Hepatocyte (in vitro differentiated cells): ENCODE data around the gene CPT1A. TPM values are rescaled to one million over a fixed set of nuclear protein-coding genes. Genes with fewer than 3 reads are reported as not detected.

ENCODE experiments used
- DNase-seq: peaks from one replicate; pipeline ENCODE4 v3.0.0-alpha.2; 2016; ENCODE audit warnings: low spot score
- H2AFZ ChIP-seq: fragments of 200-600 bp; sonication (generic); 2 replicates; pipeline ENCODE4 v1.6.0; 2016; ENCODE audit warnings: antibody characterized with exemption, mild to moderate bottlenecking
- H3K27ac ChIP-seq: fragments of 200-600 bp; sonication (generic); 2 replicates; pipeline ENCODE4 v1.5.1; 2016; ENCODE audit warnings: mild to moderate bottlenecking
- H3K27me3 ChIP-seq: fragments of 200-600 bp; sonication (generic); 2 replicates; pipeline ENCODE4 v1.6.1; 2016
- H3K36me3 ChIP-seq: fragments of 200-600 bp; sonication (generic); replicated peaks from 2 replicates; pipeline ENCODE4 v1.5.1; 2016; ENCODE audit warnings: low read depth; ENCODE audit not compliant: insufficient read depth
- H3K4me1 ChIP-seq: fragments of 200-600 bp; sonication (generic); 2 replicates; pipeline ENCODE4 v1.5.1; 2016; ENCODE audit warnings: mild to moderate bottlenecking, moderate library complexity; ENCODE audit not compliant: insufficient read depth
- H3K4me2 ChIP-seq: fragments of 200-600 bp; sonication (generic); 2 replicates; pipeline ENCODE4 v1.6.0; 2016
- H3K4me3 ChIP-seq: fragments of 200-600 bp; sonication (generic); 2 replicates; pipeline ENCODE4 v1.5.1; 2016; ENCODE audit warnings: mild to moderate bottlenecking
- H3K79me2 ChIP-seq: fragments of 200-600 bp; sonication (generic); 2 replicates; pipeline ENCODE4 v1.6.0; 2017; ENCODE audit warnings: mild to moderate bottlenecking
- H3K9me2 ChIP-seq: fragments of 200-600 bp; sonication (generic); replicated peaks from 2 replicates; pipeline ENCODE4 v1.6.0; 2017; ENCODE audit warnings: mild to moderate bottlenecking; ENCODE audit not compliant: insufficient read depth
- H3K9me3 ChIP-seq: fragments of 200-600 bp; sonication (generic); 2 replicates; pipeline ENCODE4 v1.5.1; 2016; ENCODE audit warnings: low read depth, mild to moderate bottlenecking
- H4K20me1 ChIP-seq: fragments of 200-600 bp; sonication (generic); 2 replicates; pipeline ENCODE4 v1.6.0; 2016; ENCODE audit warnings: mild to moderate bottlenecking; ENCODE audit not compliant: insufficient read depth, poor library complexity, severe bottlenecking
- CTCF ChIP-seq: fragments of 200-600 bp; sonication (generic); IDR thresholded peaks from 2 replicates; pipeline ENCODE4 v1.5.1; 2016; ENCODE audit warnings: antibody characterized with exemption, mild to moderate bottlenecking; ENCODE audit not compliant: poor library complexity
- EZH2 ChIP-seq: fragments of 200-600 bp; sonication (generic); IDR thresholded peaks from 2 replicates; pipeline ENCODE4 v1.6.1; 2016; ENCODE audit warnings: antibody characterized with exemption, mild to moderate bottlenecking, borderline replicate concordance
- EZH2phosphoT487 ChIP-seq: fragments of 200-600 bp; sonication (generic); IDR thresholded peaks from one replicate; pipeline ENCODE4 v1.6.1; 2018; ENCODE audit warnings: antibody characterized with exemption, mild to moderate bottlenecking, low read depth, moderate library complexity; ENCODE audit not compliant: unreplicated experiment, severe bottlenecking
- WGBS: methylation state at CpG from one replicate; pipeline ENCODE4 v1.1.6; 2016; ENCODE audit warnings: low lambda C conversion rate; ENCODE audit errors: missing lambda C conversion rate; 5-methylcytosine and 5-hydroxymethylcytosine counted together
- polyA plus RNA-seq: library from polyadenylated mRNA; unstranded; fragments of >200 nt; fragmentation: Nextera tagmentation; extraction: Ambion mirVana; gene quantifications from 2 replicates; pipeline ENCODE4 v1.2.1, GENCODE V29; 2016
- total RNA-seq: library from RNA; depleted of rRNA; stranded (reverse); fragments of >200 nt; gene quantifications from 2 replicates; pipeline ENCODE4 v1.2.3, GENCODE V29; 2014

CPT1A gene
- total and polyA plus RNA-seq, 2 experiments from 2014 or later, result 8.3 to 24.8 TPM

DNA sequence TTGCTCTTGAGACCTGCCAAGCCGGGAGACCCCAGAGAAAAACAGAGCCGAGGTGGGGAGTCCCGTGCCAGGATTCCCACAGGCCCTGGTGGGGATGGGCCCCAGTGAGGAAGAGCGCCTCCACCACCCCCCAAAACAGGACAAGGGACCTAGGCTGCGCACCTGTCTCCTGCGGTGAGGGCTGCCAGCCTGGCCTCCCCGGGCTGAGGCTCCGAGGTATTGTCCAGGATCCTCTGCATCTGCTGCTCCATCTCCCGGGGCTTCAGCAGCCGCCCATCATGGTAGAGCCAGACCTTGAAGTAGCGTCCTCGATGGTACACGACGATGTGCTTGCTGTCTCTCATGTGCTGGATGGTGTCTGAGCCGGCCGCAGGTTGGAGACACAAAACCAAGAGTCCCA is 57.1 kb downstream of the CPT1A start:
- no peaks in the 10 kb centered on the region for H4K20me1 ChIP-seq
- no peaks in the 10 kb centered on the region for H3K4me1 ChIP-seq
- H3K27me3 ChIP-seq, result no peaks in the 10 kb centered on the region
- no peaks in the 10 kb centered on the region for H3K79me2 ChIP-seq
- H3K4me3 ChIP-seq, result no peak overlapping the region
- H3K4me2 ChIP-seq, result no peak overlapping the region
- no peaks in the 10 kb centered on the region for H3K9me2 ChIP-seq
- H2AFZ ChIP-seq, result no peak overlapping the region
- H3K36me3 ChIP-seq, result no peaks in the 10 kb centered on the region
- WGBS, result 97% methylated on average over 16 of the region's 16 CpGs
- no peaks in the 10 kb centered on the region for H3K9me3 ChIP-seq
- DNase-seq, result no peak
- TF ChIP-seq EZH2phosphoT487 (no peak), EZH2 (no peak)
- H3K27ac ChIP-seq, result no peak overlapping the region

GRCh38 chr11:68783216-68783821 is 58.4 kb downstream of the CPT1A start:
- Histone ChIP-seq H3K36me3 (no peaks in the 10 kb centered on the region), H4K20me1 (no peaks in the 10 kb centered on the region), H3K9me3 (no peaks in the 10 kb centered on the region), H3K27ac (no peak overlapping the region), H3K79me2 (no peaks in the 10 kb centered on the region), H3K4me3 (no peak overlapping the region), H3K9me2 (no peaks in the 10 kb centered on the region), H3K4me2 (no peak overlapping the region), H2AFZ (no peak overlapping the region), H3K27me3 (no peaks in the 10 kb centered on the region), H3K4me1 (no peaks in the 10 kb centered on the region)
- no peak for TF ChIP-seq EZH2phosphoT487
- TF ChIP-seq CTCF, result no peak
- TF ChIP-seq EZH2, result no peak
- 93% methylated on average over 15 of the region's 16 CpGs for WGBS
- no peak for DNase-seq

DNA sequence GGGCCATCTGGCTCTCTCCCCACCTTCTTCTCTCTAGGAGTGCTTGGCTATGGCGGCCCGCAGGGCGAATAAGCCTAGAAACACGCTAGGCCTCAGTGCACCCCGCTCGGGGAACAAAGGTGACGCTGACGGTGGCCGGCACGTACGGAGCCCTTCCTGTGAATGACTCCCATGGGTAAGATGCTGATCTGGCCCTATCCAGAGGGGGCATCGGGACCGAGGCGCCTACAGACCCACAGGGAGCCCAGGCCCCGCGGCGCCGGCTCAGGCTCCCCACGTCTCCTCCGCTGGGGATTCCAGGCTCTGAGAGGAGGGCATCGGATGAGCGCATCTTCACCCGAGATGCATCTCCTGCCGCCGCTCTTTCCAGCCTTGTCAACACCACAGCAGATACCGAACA is 59.0 kb downstream of the CPT1A start:
- Histone ChIP-seq H3K27me3 (no peaks in the 10 kb centered on the region), H2AFZ (no peak overlapping the region), H4K20me1 (no peaks in the 10 kb centered on the region), H3K4me3 (no peak overlapping the region), H3K9me3 (no peaks in the 10 kb centered on the region), H3K9me2 (no peaks in the 10 kb centered on the region), H3K27ac (no peak overlapping the region), H3K79me2 (no peaks in the 10 kb centered on the region), H3K4me2 (no peak overlapping the region), H3K36me3 (no peaks in the 10 kb centered on the region), H3K4me1 (no peaks in the 10 kb centered on the region)
- WGBS, result 97% methylated on average over 26 of the region's 26 CpGs
- TF ChIP-seq EZH2phosphoT487 (no peak), CTCF (no peak), EZH2 (no peak)
- DNase-seq, result no peak

- Histone ChIP-seq H3K4me2 (no peak overlapping the region), H4K20me1 (no peaks in the 10 kb centered on the region), H2AFZ (no peak overlapping the region), H3K27me3 (no peaks in the 10 kb centered on the region), H3K9me2 (no peaks in the 10 kb centered on the region), H3K4me3 (no peak overlapping the region), H3K27ac (no peak overlapping the region), H3K9me3 (no peaks in the 10 kb centered on the region), H3K4me1 (no peaks in the 10 kb centered on the region), H3K79me2 (no peaks in the 10 kb centered on the region), H3K36me3 (no peaks in the 10 kb centered on the region)
- DNase-seq, result peak; percentile 40
- TF ChIP-seq EZH2 (no peak), EZH2phosphoT487 (no peak), CTCF (no peak)
- 50% methylated on average over 4 of the region's 4 CpGs for WGBS
Measured at GRCh38 chr11:68780829-68781228, 60.9 kb downstream of the CPT1A start.
